Measurements from ENCODE around the gene GLRA2. TPM values are rescaled to one million over a fixed set of nuclear protein-coding genes. Genes with fewer than 3 reads are reported as not detected.

The GLRA2 gene
- total RNA-seq, 1 experiment from 2014 or later: not detected

DNA sequence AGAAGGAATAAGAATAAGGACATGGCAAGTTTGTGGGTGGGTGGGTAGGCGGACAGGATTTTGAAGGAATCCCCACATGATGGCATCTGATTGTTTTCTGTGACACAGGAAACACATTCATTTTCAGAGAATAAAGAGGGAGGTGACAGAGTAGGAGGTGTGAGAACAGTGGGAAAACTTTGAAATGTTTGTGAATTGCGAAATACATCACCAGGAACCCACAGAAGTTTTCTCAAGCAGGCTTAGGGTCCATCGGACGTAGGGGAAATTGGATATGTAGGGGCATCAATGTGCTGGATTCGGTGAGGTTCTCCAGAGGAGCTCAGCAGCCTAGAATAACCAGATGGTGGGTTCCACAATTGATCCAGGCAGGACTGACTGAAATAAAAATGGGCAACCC, 171.6 kb downstream of the GLRA2 start:
- no peak for DNase-seq (ENCODE audit: low read depth)

- no peak for DNase-seq (ENCODE audit: low read depth)
These were observed 172.8 kb downstream of the GLRA2 start for GRCh38 chrX:14702145-14702544.

GRCh38 chrX:14712096-14712495, 182.8 kb downstream of the GLRA2 start:
- DNase-seq (ENCODE audit: low read depth): no peak

DNA sequence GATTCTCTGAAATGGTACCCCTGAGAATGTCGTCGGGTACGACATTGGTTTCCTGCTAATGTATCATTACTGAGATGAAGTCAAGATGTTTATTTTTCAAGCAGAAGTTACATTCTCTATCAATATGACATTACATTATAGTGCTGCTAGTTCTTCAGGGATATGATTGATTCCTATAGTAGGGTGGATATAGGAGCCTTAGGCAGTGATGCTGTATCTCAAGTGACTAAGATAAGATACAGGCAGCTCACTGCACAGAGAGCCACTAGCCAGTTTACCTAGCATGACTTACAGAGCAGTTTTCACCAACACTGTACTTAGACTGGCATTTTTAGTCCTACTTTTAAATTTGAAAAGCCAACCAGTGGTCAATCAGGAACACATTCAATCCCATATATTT, 188.6 kb downstream of the GLRA2 start:
- no peak for DNase-seq (ENCODE audit: low read depth)

DNA sequence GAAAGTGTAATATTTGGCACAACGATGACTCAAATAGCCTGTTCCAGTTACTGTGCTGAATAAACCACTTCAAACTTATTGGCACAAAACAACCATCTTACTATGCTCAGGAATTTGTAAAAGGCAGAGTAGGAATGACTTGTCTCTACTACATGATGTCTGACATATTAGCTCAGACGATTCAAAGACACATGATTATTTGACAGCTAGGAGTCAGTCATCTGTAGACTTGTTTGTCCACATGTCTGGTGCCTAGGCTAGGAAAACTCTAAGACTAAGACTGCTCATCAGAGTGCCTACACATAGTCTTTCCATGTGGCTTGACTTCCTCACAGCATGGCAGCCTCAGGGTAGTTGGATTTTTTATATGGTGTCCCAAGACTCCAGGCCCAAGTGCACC, 189.1 kb downstream of the GLRA2 start:
- no peak for DNase-seq (ENCODE audit: low read depth)

DNA sequence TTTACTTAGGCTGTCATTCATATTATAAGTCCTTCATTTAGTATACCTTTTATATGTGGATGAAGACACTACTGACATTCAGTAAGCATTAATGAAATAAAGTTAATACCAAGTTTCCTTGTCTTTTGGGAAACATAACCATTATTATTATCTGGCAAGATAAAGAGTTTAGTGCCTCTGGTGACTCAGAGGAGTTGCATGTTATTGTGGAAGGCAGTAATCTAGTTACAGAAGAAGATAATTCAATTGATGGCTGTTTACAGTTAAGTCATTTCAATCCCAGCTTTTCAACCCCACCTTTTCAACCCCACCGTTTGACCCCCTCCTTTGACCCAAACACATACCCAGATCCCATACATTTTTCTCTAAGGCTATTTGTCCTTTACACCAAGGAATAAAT, 199.7 kb downstream of the GLRA2 start:
- no peak for DNase-seq (ENCODE audit: low read depth)

- DNase-seq (ENCODE audit: low read depth): no peak
These were observed 209.3 kb downstream of the GLRA2 start for GRCh38 chrX:14738643-14739042.

GRCh38 chrX:14753441-14753840, 224.1 kb downstream of the GLRA2 start:
- no peak for DNase-seq (ENCODE audit: low read depth)

DNA sequence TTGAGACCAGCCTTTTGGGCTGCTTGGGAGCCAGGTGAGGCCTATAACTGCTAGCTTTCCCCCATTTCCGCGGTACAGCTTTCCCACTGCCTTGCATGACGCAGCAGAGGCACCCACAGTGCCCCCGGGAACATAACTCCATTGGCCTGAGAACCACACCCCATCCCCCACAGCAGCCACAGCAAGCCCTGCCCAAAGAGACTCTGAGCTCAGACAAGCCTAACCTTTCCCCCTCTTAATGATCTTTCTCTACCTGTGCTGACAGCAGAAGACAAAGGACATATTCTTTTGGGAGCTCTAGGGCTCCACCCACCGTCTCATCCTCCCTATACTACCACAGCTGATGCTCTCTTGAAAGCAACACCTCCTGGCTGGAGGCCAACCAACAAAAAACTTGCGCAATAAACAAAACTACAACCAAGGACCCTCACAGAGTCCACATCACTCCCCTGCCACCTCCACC, 228.7 kb downstream of the GLRA2 start:
- no peak for DNase-seq (ENCODE audit: low read depth)

- DNase-seq (ENCODE audit: low read depth): no peak
These were observed 246.1 kb downstream of the GLRA2 start for GRCh38 chrX:14775416-14775815.

- no peak for DNase-seq (ENCODE audit: low read depth)
These were observed 247.6 kb downstream of the GLRA2 start for GRCh38 chrX:14776901-14777300.

GRCh38 chrX:14777525-14777924, 248.2 kb downstream of the GLRA2 start:
- DNase-seq (ENCODE audit: low read depth): no peak

DNA sequence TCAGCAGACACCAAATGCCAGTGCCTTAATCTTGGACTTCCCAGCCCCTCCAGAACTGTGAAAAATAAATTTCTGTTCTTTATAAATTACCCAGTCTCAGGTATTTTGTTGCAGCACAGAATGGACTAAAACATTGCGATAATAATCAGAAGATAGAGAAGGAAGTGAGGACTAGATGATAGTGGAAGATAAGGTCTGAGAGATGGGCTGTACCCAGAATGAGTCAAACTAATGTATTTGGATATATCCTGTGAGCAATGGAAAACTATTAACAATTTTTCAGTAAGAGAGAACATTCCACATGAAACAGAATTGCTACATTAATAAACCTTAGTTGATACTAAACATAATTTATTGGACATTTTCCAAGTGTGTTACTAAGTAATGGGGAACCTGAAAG, 250.2 kb downstream of the GLRA2 start:
- no peak for DNase-seq (ENCODE audit: low read depth)

All from Daoy (cell line).